Aorta (tissue), 5 donors: ENCODE results near the gene LAMC3. TPM values are rescaled to one million over a fixed set of nuclear protein-coding genes. Genes with fewer than 3 reads are reported as not detected.

Experiments used
- ATAC-seq: fragments of 200-7000 bp; cut with Tn5 transposase; one replicate; pipeline ENCODE4 v1.9.1; 2022; ENCODE audit warnings: moderate library complexity; ENCODE audit not compliant: low FRiP score
- DNase-seq, 2 donors: peaks; one replicate each; pipeline ENCODE4 v3.0.0-alpha.2; 2020
- H3K27ac ChIP-seq, 2 donors: one replicate each; pipeline ENCODE4 v1.5.1; 2013; ENCODE audit warnings: low read length in 2 of 2, mild to moderate bottlenecking in 2 of 2, moderate library complexity in 2 of 2, control low read depth in 1 of 2, inconsistent platforms in 1 of 2, low read depth in 1 of 2
- H3K27me3 ChIP-seq, 2 donors: one replicate each; pipeline ENCODE4 v1.6.1; 2013; ENCODE audit warnings: control low read depth in 1 of 2, low read length in 1 of 2, mild to moderate bottlenecking in 1 of 2, moderate library complexity in 1 of 2; ENCODE audit not compliant: insufficient read depth in 2 of 2, control insufficient read depth in 1 of 2
- H3K36me3 ChIP-seq, 2 donors: one replicate each; pipeline ENCODE4 v1.6.1; 2013; ENCODE audit warnings: control low read depth in 1 of 2, low read length in 1 of 2, mild to moderate bottlenecking in 1 of 2; ENCODE audit not compliant: insufficient read depth in 2 of 2, control insufficient read depth in 1 of 2
- H3K4me1 ChIP-seq, 2 donors: one replicate each; pipeline ENCODE4 v1.6.1; 2013; ENCODE audit warnings: low read length in 2 of 2, control low read depth in 1 of 2, mild to moderate bottlenecking in 1 of 2, moderate library complexity in 1 of 2; ENCODE audit not compliant: insufficient read depth in 2 of 2, control insufficient read depth in 1 of 2
- H3K4me3 ChIP-seq, 2 donors: one replicate each; pipeline ENCODE4 v1.5.1; 2013; ENCODE audit warnings: low read length in 2 of 2, control low read depth in 1 of 2, mild to moderate bottlenecking in 1 of 2
- H3K9me3 ChIP-seq: one replicate; pipeline ENCODE4 v1.6.1; 2013; ENCODE audit warnings: mild to moderate bottlenecking, low read length; ENCODE audit not compliant: control insufficient read depth
- WGBS, 2 donors: extraction: QIAGEN DNeasy Blood & Tissue Kit; methylation state at CpG; one replicate each; pipeline ENCODE4 v1.1.7; 2013; 5-methylcytosine and 5-hydroxymethylcytosine counted together
- intact Hi-C, 2 donors: fragments of 100-400 bp; cut with DNase I; formaldehyde crosslinking; loops; one replicate each; pipeline versions ENCODE4 v1.14.2 to v1.15.0; 2022
- polyA plus RNA-seq, 2 donors: library from polyadenylated mRNA; stranded (reverse); fragments of 200-250 nt; gene quantifications; one replicate each; pipeline ENCODE4 v1.2.3, GENCODE V29; 2013
- total RNA-seq, 2 donors: library from RNA; stranded (reverse); fragmentation: NEBNext Ultra II Directional; extraction: Animal tissue kit (Norgen Biotek cat#: 25700); gene quantifications; one replicate each; pipeline ENCODE4 v1.2.1, GENCODE V29; 2021
- donor health status: healthy with polysubstance abuse.
- donor health status: Bipolar disorder and iron deficiency.
- donor health status: DM: no; HTN: no; CAD: no.
- donor health status: DM: no; HTN: no; CAD: no.
- donor health status: DM: yes; HTN: yes; CAD: no.

Gene LAMC3
- total and polyA plus RNA-seq, 4 donors = 0.32 to 1.3 (median 0.74) TPM

GRCh38 chr9:131048820-131049219 is 39.8 kb downstream of the LAMC3 start:
- intact Hi-C loops = loop anchor here (5.0 to 10.0 kb wide), 4 partner anchors 37 to 344 kb away; no protein-coding TSS in a partner anchor

GRCh38 chr9:131049829-131050715 is 41.1 kb downstream of the LAMC3 start:
- no peaks in the 10 kb centered on the region for H3K36me3 ChIP-seq
- no peak for DNase-seq
- no peak overlapping the region for H3K27ac ChIP-seq
- no peak overlapping the region for H3K4me3 ChIP-seq
- WGBS, 2 donors = 74 to 77% methylated on average over 21 of the region's 21 CpGs
- intact Hi-C loops = loop anchor here (5.0 to 10.0 kb wide), 4 partner anchors 38 to 345 kb away; no protein-coding TSS in a partner anchor
- H3K27me3 ChIP-seq = no peaks in the 10 kb centered on the region
- no peak for ATAC-seq
- H3K4me1 ChIP-seq = no peaks in the 10 kb centered on the region
- no peaks in the 10 kb centered on the region for H3K9me3 ChIP-seq

More at GRCh38 chr9:131048820-131049219, 39.8 kb downstream of the LAMC3 start:
- no peak for DNase-seq
- no peak overlapping the region for H3K4me3 ChIP-seq
- H3K27me3 ChIP-seq = no peaks in the 10 kb centered on the region
- H3K9me3 ChIP-seq = no peaks in the 10 kb centered on the region
- no peaks in the 10 kb centered on the region for H3K36me3 ChIP-seq
- ATAC-seq = no peak
- H3K27ac ChIP-seq = no peak overlapping the region
- no peaks in the 10 kb centered on the region for H3K4me1 ChIP-seq
- 96 to 97% methylated on average over 8 of the region's 8 CpGs for WGBS, 2 donors

GRCh38 chr9:131050831-131051230 is 41.9 kb downstream of the LAMC3 start:
- Histone ChIP-seq H3K4me3 (no peak overlapping the region), H3K36me3 (no peaks in the 10 kb centered on the region), H3K27ac (no peak overlapping the region), H3K4me1 (no peaks in the 10 kb centered on the region), H3K27me3 (no peaks in the 10 kb centered on the region), H3K9me3 (no peaks in the 10 kb centered on the region)
- DNase-seq = no peak
- intact Hi-C loops = no loop called here
- 90 to 92% methylated on average over 17 of the region's 17 CpGs for WGBS, 2 donors
- ATAC-seq = no peak

GRCh38 chr9:131051592-131052517 is 42.9 kb downstream of the LAMC3 start:
- DNase-seq (no peak), ATAC-seq (no peak)
- H3K36me3 ChIP-seq = no peaks in the 10 kb centered on the region
- intact Hi-C loops = no loop called here
- H3K9me3 ChIP-seq = no peaks in the 10 kb centered on the region
- H3K27me3 ChIP-seq = no peaks in the 10 kb centered on the region
- no peak overlapping the region for H3K27ac ChIP-seq
- no peak overlapping the region for H3K4me3 ChIP-seq
- WGBS, 2 donors = 81% methylated on average over 25 of the region's 25 CpGs
- H3K4me1 ChIP-seq = no peaks in the 10 kb centered on the region

- H3K36me3 ChIP-seq = no peaks in the 10 kb centered on the region
These were observed 44.9 kb downstream of the LAMC3 start for GRCh38 chr9:131053896-131054295.

GRCh38 chr9:131056781-131057506 is 48.0 kb downstream of the LAMC3 start:
- H3K27me3 ChIP-seq = no peaks in the 10 kb centered on the region
- WGBS, 2 donors = 83 to 89% methylated on average over 14 of the region's 14 CpGs
- H3K4me3 ChIP-seq = no peak overlapping the region
- DNase-seq (no peak), ATAC-seq (no peak)
- no peaks in the 10 kb centered on the region for H3K36me3 ChIP-seq
- no peak overlapping the region for H3K27ac ChIP-seq
- H3K4me1 ChIP-seq = no peaks in the 10 kb centered on the region
- intact Hi-C loops = loop anchor here (5.0 kb wide), 2 partner anchors 70 to 280 kb away; partner anchors contain the start of gene NUP214 (in 1 of the 2)
- no peaks in the 10 kb centered on the region for H3K9me3 ChIP-seq

More at GRCh38 chr9:131053896-131054295, 44.9 kb downstream of the LAMC3 start:
- intact Hi-C loops = no loop called here
- no peak for DNase-seq
- Histone ChIP-seq H3K9me3 (no peaks in the 10 kb centered on the region), H3K4me1 (no peaks in the 10 kb centered on the region), H3K27me3 (no peaks in the 10 kb centered on the region), H3K27ac (no peak overlapping the region), H3K4me3 (no peak overlapping the region)
- WGBS, 2 donors = 88 to 91% methylated on average over 3 of the region's 3 CpGs
- ATAC-seq = no peak

GRCh38 chr9:131060900-131061630 is 52.1 kb downstream of the LAMC3 start:
- DNase-seq (no peak), ATAC-seq (no peak)
- no peak overlapping the region for H3K4me3 ChIP-seq
- intact Hi-C loops = no loop called here
- no peaks in the 10 kb centered on the region for H3K27me3 ChIP-seq
- no peaks in the 10 kb centered on the region for H3K4me1 ChIP-seq
- H3K36me3 ChIP-seq = no peaks in the 10 kb centered on the region
- 67 to 72% methylated on average over 21 of the region's 21 CpGs for WGBS, 2 donors
- no peaks in the 10 kb centered on the region for H3K9me3 ChIP-seq
- H3K27ac ChIP-seq = no peak overlapping the region
